GM12892 (cell line): ENCODE measurements around the gene DISP1.
"Not testable (repeated sequence)": the region's sequence is repeated elsewhere in the genome, so short reads cannot be mapped to it uniquely, and the experiment has no call there.

Experiments used
- POLR2A ChIP-seq: IDR thresholded peaks from 2 replicates; pipeline ENCODE4 v1.6.1; 2011; ENCODE audit warnings: low read depth, low read length, control low read depth
- POLR2AphosphoS5 ChIP-seq: IDR thresholded peaks from 2 replicates; pipeline ENCODE4 v1.6.1; 2011; ENCODE audit warnings: low read depth, low read length, control low read depth
- TAF1 ChIP-seq: IDR thresholded peaks from 2 replicates; pipeline ENCODE4 v1.6.1; 2011; ENCODE audit warnings: low read depth, mild to moderate bottlenecking, control low read depth, low read length, borderline replicate concordance

GRCh38 chr1:222850550-222850949 is 35.7 kb downstream of the DISP1 start:
- TF ChIP-seq POLR2A, POLR2AphosphoS5, TAF1: not testable (repeated sequence)
